GM19463 (cell line): Measurements from ENCODE around the gene UBE2N.
A peak's percentile ranks its signal among the peaks of the same experiment; 100 is the strongest.
"Not testable (repeated sequence)": the region's sequence is repeated elsewhere in the genome, so short reads cannot be mapped to it uniquely, and the experiment has no call there.

ENCODE experiments used
- ATAC-seq: cut with Tn5 transposase; IDR thresholded peaks from one replicate; pipeline ENCODE4 v1.9.1; 2021; ENCODE audit warnings: mild to moderate bottlenecking, moderate library complexity; ENCODE audit not compliant: unreplicated experiment

Gene UBE2N

GRCh38 chr12:93415723-93416464 is 25.9 kb downstream of the UBE2N start:
- ATAC-seq: no peak

- ATAC-seq: no peak
Observed at GRCh38 chr12:93413064-93413463, 28.7 kb downstream of the UBE2N start.

- ATAC-seq: not testable (repeated sequence)
Observed at GRCh38 chr12:93412396-93412795, 29.4 kb downstream of the UBE2N start.

- ATAC-seq: not testable (repeated sequence)
Observed at GRCh38 chr12:93411060-93411459, 30.7 kb downstream of the UBE2N start.

- not testable (repeated sequence) for ATAC-seq
Observed at GRCh38 chr12:93409343-93410187, 32.2 kb downstream of the UBE2N start.

- ATAC-seq: no peak
Observed at GRCh38 chr12:93408813-93409212, 32.9 kb downstream of the UBE2N start.

GRCh38 chr12:93407963-93408283 is 33.8 kb downstream of the UBE2N start:
- no peak for ATAC-seq

GRCh38 chr12:93407054-93407962 is 34.4 kb downstream of the UBE2N start:
- no peak for ATAC-seq

- no peak for ATAC-seq
Observed at GRCh38 chr12:93404961-93405849, 36.5 kb downstream of the UBE2N start.

GRCh38 chr12:93403988-93404803 is 37.6 kb downstream of the UBE2N start:
- ATAC-seq: no peak

- no peak for ATAC-seq
Observed at GRCh38 chr12:93402333-93403311, 39.1 kb downstream of the UBE2N start.

- peak; percentile 94 for ATAC-seq
Observed at GRCh38 chr12:93399183-93399863, 42.4 kb downstream of the UBE2N start.

GRCh38 chr12:93397412-93397811 is 44.3 kb downstream of the UBE2N start:
- no peak for ATAC-seq

GRCh38 chr12:93393425-93393824 is 48.3 kb downstream of the UBE2N start:
- ATAC-seq: no peak

GRCh38 chr12:93390549-93391297 is 51.0 kb downstream of the UBE2N start:
- ATAC-seq: no peak

- ATAC-seq: no peak
Observed at GRCh38 chr12:93390031-93390430, 51.7 kb downstream of the UBE2N start.

GRCh38 chr12:93387780-93388179 is 54.0 kb downstream of the UBE2N start:
- ATAC-seq: no peak
